Fibroblast of pulmonary artery (primary cell): ENCODE data around the gene OSCP1.

Experiments
- DNase-seq: peaks from one replicate; pipeline ENCODE4 v3.0.0-alpha.2; 2010; ENCODE audit warnings: low read depth
- H3K4me3 ChIP-seq: replicated peaks from 2 replicates; pipeline ENCODE4 v1.5.1; 2011; ENCODE audit warnings: low read depth, mild to moderate bottlenecking, control low read depth, low read length, moderate library complexity
- TF ChIP-seq, protein P1 (sequence below): IDR thresholded peaks from 2 replicates; pipeline ENCODE4 v1.5.1; 2011; ENCODE audit warnings: mild to moderate bottlenecking, control low read depth, low read length, inconsistent platforms; ENCODE audit errors: missing control alignments

OSCP1 gene

DNA sequence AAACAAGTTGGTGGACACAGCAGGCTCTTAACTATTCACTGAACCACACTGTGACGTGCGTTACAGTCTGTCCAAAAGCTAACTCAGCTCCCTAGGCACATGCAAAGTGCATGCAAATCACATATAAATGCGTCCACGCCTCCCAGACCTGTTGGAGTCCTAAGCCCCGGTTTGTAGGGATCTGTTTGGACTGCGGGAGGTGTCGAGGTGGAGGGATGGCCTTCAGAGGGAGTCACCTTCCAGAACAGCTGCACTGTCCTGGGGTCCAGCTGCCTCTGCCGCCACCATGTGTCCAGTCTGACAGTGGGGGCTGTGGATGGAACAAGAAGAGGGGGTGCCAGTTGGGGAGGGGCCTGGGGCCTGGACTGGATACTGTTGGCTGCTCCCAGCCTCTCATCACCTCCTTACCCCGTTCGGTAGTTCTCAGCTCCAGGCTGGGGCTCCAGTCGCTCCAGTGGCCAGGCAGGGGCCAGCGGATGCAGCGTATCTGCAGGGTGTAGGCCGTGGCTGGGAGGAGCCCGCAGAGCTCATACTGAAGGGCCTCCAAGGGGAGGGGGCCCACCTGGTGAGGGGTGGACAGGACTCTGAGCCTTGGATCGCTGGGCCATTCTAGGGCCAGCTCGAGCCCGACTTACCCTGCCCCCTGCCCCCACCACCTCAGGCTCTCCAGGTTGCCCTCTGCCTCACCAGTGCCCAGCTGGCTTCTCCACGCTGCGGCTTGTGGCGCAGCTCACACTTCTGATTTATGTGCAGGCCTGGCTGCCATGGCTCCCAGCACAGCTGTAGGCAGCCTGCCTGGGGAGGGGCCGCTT, 21.8 kb upstream of the OSCP1 start:
- DNase-seq = no peak
- H3K4me3 ChIP-seq = no peak overlapping the region
- TF ChIP-seq, protein P1, sequence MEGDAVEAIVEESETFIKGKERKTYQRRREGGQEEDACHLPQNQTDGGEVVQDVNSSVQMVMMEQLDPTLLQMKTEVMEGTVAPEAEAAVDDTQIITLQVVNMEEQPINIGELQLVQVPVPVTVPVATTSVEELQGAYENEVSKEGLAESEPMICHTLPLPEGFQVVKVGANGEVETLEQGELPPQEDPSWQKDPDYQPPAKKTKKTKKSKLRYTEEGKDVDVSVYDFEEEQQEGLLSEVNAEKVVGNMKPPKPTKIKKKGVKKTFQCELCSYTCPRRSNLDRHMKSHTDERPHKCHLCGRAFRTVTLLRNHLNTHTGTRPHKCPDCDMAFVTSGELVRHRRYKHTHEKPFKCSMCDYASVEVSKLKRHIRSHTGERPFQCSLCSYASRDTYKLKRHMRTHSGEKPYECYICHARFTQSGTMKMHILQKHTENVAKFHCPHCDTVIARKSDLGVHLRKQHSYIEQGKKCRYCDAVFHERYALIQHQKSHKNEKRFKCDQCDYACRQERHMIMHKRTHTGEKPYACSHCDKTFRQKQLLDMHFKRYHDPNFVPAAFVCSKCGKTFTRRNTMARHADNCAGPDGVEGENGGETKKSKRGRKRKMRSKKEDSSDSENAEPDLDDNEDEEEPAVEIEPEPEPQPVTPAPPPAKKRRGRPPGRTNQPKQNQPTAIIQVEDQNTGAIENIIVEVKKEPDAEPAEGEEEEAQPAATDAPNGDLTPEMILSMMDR = no peak

DNA sequence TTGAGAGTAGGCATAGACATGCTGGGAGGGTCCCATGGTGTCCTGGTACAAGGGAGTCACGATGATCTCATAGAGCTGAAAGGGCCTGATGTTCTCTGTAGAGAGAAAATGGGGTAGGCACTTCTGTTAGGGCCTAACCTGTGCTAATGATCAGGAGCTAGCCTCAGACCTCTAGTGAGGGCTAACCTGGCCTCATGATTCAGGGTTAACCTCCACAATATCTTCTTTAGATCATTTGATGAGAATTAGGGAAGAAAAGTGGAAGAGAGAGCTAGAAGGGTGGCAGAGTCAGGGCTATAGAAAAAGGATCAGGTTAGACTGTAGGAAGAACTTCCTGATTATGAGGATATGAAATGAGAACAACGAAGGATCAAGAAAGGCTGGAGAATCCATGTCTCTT, 18.9 kb upstream of the OSCP1 start:
- TF ChIP-seq, protein P1 = no peak
- DNase-seq = no peak

DNA sequence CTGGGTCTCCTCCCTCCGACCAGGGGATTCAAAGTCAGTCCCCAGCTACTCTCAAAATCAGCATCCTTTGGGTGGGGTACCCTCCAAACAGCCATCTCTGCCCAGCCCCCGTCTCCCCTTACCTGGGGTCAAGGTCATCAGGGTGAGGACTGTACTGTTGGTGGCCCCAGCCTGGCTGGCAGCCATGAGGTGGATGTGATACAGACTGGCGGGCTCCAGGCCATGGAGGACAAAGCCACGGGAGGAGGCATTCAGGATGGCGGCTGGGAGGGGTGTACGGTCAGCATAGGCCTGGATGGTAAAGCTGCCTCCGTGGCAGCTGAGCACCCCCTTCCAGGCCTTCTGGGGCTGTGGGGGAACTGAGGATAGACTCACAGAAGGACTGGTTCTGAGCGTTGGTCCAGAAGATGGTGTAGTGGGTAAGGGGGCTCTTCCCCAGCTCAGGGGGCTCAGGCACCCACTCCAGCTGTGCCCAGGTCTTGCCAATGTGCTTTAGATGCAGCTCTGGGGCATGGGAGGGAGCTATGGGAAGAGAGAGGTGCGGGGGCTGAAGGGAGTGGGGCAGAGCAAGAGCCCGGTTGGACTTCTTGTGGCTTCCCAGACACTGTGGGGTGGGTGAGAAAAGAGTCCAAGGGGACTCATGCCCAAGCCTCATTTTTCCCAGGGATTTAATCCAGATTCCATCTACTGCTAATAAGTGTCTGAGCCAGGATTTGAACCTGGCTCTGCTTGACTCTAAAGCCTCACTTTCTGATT, 17.6 kb upstream of the OSCP1 start:
- TF ChIP-seq, protein P1 = no peak
- H3K4me3 ChIP-seq = no peak overlapping the region
- no peak for DNase-seq

More for the DNA sequence above, 18.9 kb upstream of the OSCP1 start:
- no peak overlapping the region for H3K4me3 ChIP-seq

DNA sequence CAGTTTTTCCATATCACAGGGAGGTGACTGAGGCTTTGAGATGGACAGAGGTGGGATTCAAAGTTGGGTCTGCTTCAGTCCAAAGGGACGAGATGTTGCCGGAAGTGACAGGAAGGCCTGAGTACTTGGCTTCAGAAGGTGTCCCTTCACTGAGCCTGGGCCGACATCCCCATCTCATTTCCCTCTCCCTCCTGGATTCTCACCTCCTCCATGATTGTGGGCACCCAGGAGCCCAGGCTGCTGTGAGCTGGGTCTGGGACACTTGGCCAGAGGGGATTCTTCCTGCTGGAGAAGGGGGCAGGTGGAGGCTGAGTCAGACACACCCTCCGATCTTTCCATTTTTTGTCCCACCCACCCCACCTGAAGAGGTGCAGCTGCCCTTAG, 16.8 kb upstream of the OSCP1 start:
- TF ChIP-seq, protein P1 = no peak
- DNase-seq = no peak
- H3K4me3 ChIP-seq = no peak overlapping the region

DNA sequence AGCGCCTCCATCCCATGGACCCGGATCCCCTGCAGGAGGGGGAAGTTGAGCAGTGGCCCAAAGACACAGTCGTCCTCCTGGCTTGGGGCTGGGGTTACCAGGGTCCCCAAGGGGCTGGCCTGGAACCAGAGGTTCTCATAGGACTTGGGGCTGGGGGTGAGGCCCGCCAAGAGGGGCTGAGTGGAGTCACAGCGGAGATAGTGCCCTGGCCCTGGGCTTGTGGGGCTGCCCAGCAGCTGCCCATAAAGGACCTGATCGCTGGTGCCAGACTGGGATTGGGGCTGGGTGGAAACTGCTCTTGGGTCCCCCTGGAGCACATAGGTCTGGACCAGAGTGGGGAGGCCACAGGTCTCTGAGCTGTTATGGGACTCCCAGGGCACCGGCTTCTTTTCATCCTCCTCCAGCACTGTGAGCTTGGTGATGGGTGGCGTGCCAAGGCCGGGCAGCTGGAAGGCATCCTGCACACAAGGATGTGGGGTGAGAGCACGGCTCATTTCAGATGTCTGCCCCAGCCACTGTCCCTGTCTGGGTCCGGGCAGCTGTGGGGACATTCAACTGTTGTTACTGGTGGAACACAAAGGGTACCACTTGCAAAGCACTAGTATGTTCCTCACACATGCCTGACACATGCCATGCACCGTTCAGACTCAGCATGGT, 16.2 kb upstream of the OSCP1 start:
- H3K4me3 ChIP-seq = no peak overlapping the region
- TF ChIP-seq, protein P1 = no peak
- no peak for DNase-seq

DNA sequence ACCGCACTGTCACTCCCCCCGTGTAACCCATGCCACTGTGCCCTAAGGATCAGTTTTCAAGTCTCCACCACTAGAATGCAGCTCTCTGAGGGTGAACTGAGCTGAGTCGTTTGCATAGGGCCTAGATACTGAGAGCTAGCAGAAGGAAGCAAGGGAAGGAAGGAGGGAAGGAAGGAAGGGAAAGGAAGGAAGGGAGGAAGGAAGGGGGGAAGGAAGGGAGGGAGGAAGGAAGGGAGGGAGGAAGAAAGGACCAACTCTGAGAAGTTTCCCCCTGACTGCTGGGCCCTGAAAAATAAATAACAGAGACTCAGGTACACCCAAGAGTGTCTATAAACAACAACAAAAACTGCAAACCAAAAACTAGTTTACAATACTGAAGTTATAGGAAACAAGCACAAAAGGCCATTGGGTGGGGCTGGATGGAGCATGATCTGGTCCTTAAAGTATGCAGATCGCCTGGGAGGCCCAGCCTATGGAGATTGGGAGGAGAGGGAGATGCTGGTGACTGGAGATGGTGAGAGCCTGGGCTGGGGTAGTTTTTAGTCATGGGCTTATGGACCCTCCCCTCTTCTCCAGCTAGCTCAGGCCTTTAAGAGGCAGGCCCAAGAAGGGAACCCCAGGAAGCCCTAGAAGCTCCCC, 15.6 kb upstream of the OSCP1 start:
- peak; percentile 10 for DNase-seq
- no peak overlapping the region for H3K4me3 ChIP-seq
- TF ChIP-seq, protein P1 = no peak
